IMR-90 (cell line): ENCODE results near the gene TMPRSS13.
"Not testable (repeated sequence)": the region's sequence is repeated elsewhere in the genome, so short reads cannot be mapped to it uniquely, and the experiment has no call there.

Experiments
- FOS ChIP-seq: fragments of 150-350 bp; IDR thresholded peaks from 2 replicates; pipeline ENCODE4 v1.6.1; 2016; ENCODE audit warnings: low read depth, low read length
- MAZ ChIP-seq: IDR thresholded peaks from 2 replicates; pipeline ENCODE4 v1.6.1; 2012; ENCODE audit warnings: low read depth, mild to moderate bottlenecking, low read length, improper control_type of control experiment, moderate library complexity, borderline replicate concordance
- MXI1 ChIP-seq: IDR thresholded peaks from 2 replicates; pipeline ENCODE4 v1.6.1; 2012; ENCODE audit warnings: low read depth, mild to moderate bottlenecking, low read length, moderate library complexity, borderline replicate concordance
- POLR2A ChIP-seq: IDR thresholded peaks from 2 replicates; pipeline ENCODE4 v1.6.1; 2012; ENCODE audit warnings: mild to moderate bottlenecking, low read depth, low read length
- RAD21 ChIP-seq: IDR thresholded peaks from 2 replicates; pipeline ENCODE4 v1.6.1; 2012; ENCODE audit warnings: low read length, improper control_type of control experiment
- SMC3 ChIP-seq: fragments of 150-350 bp; IDR thresholded peaks from 2 replicates; pipeline ENCODE4 v1.6.1; 2016; ENCODE audit warnings: low read depth, mild to moderate bottlenecking, antibody characterized with exemption, low read length, moderate library complexity
- USF2 ChIP-seq: fragments of 150-350 bp; IDR thresholded peaks from 2 replicates; pipeline ENCODE4 v1.6.1; 2017; ENCODE audit warnings: mild to moderate bottlenecking, antibody characterized with exemption, low read length, low read depth
- TF ChIP-seq, protein P1 (sequence below): conservative IDR thresholded peaks from 2 replicates; pipeline ENCODE4 v1.5.1; 2012; ENCODE audit warnings: mild to moderate bottlenecking, low read depth, low read length, improper control_type of control experiment

- TF ChIP-seq POLR2A, RAD21, FOS, MAZ, SMC3, MXI1, USF2: not testable (repeated sequence)
- TF ChIP-seq, protein P1, sequence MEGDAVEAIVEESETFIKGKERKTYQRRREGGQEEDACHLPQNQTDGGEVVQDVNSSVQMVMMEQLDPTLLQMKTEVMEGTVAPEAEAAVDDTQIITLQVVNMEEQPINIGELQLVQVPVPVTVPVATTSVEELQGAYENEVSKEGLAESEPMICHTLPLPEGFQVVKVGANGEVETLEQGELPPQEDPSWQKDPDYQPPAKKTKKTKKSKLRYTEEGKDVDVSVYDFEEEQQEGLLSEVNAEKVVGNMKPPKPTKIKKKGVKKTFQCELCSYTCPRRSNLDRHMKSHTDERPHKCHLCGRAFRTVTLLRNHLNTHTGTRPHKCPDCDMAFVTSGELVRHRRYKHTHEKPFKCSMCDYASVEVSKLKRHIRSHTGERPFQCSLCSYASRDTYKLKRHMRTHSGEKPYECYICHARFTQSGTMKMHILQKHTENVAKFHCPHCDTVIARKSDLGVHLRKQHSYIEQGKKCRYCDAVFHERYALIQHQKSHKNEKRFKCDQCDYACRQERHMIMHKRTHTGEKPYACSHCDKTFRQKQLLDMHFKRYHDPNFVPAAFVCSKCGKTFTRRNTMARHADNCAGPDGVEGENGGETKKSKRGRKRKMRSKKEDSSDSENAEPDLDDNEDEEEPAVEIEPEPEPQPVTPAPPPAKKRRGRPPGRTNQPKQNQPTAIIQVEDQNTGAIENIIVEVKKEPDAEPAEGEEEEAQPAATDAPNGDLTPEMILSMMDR: not testable (repeated sequence)
These were observed 63.7 kb downstream of the TMPRSS13 start for GRCh38 chr11:117865546-117865945.
